ENCODE measurements around the gene STIM2.

DNA sequence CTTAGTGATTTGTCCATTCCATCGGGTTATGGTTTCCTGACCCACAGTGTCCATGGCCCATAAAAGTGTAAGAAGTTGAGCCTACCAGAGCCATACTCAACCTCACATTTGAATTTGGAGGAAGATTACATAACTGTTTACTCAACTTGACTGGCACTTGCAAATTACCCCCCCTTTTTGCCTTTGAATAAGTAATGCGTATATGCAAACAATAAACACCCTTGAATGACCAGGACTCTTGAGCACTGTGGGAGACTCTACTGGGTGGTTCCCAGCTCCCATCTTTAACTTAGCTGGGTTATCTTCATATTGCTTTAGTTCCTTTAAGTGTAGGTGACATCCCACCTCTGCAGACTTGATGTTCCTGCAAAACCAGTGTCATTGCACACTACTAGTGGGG lies 30.6 kb upstream of the STIM2 start:
- TF ChIP-seq, protein P1, sequence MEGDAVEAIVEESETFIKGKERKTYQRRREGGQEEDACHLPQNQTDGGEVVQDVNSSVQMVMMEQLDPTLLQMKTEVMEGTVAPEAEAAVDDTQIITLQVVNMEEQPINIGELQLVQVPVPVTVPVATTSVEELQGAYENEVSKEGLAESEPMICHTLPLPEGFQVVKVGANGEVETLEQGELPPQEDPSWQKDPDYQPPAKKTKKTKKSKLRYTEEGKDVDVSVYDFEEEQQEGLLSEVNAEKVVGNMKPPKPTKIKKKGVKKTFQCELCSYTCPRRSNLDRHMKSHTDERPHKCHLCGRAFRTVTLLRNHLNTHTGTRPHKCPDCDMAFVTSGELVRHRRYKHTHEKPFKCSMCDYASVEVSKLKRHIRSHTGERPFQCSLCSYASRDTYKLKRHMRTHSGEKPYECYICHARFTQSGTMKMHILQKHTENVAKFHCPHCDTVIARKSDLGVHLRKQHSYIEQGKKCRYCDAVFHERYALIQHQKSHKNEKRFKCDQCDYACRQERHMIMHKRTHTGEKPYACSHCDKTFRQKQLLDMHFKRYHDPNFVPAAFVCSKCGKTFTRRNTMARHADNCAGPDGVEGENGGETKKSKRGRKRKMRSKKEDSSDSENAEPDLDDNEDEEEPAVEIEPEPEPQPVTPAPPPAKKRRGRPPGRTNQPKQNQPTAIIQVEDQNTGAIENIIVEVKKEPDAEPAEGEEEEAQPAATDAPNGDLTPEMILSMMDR (IDR thresholded peaks at IDR 0.05; ENCODE audit: insufficient read depth, low read depth, low read length), result no peak
- no peak for TF ChIP-seq EZH2 (IDR thresholded peaks at IDR 0.05; ENCODE audit: insufficient read depth, low read length)

Measured in astrocyte (in vitro differentiated cells and primary cell).